SKM-1 treated with dmso at 0.1 percent for 144 hours (cell line): ENCODE data around the gene FPGS.

Experiments
- DNase-seq: peaks from one replicate; lab custom pipeline; 2025; ENCODE audit not compliant: unreplicated experiment; lab: John Stamatoyannopoulos, UW

The FPGS gene

GRCh38 chr9:127786773-127787104 is 15.9 kb upstream of the FPGS start:
- peak; percentile 54 for DNase-seq

DNA sequence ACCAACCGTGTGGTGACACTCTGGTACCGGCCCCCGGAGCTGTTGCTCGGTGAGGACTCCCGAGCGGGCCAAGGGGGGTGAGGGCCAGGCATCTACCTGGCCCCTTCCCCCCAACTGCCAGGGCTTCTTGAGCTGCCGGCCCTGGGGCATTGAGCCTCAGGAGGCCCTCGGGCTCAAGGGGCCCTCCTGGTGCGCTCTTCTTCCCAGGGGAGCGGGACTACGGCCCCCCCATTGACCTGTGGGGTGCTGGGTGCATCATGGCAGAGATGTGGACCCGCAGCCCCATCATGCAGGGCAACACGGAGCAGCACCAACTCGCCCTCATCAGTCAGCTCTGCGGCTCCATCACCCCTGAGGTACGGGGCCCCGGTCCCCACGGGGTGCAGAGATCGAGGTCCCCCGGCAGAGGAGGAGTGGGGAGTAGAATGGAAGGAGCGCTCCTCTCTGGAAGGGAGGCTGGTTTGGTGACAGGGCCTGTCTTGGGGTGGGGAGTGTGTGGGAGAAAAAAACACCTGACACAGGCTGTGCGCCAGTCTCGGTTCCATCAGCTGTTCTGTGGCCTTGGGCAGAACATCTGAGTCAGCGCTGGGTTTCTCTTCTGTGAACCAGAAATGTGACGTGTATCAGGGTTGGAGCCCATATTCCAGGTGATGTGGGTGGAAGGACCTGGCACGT is 14.2 kb upstream of the FPGS start:
- no peak for DNase-seq

- no peak for DNase-seq
These were observed 13.5 kb upstream of the FPGS start for GRCh38 chr9:127789179-127789578.

DNA sequence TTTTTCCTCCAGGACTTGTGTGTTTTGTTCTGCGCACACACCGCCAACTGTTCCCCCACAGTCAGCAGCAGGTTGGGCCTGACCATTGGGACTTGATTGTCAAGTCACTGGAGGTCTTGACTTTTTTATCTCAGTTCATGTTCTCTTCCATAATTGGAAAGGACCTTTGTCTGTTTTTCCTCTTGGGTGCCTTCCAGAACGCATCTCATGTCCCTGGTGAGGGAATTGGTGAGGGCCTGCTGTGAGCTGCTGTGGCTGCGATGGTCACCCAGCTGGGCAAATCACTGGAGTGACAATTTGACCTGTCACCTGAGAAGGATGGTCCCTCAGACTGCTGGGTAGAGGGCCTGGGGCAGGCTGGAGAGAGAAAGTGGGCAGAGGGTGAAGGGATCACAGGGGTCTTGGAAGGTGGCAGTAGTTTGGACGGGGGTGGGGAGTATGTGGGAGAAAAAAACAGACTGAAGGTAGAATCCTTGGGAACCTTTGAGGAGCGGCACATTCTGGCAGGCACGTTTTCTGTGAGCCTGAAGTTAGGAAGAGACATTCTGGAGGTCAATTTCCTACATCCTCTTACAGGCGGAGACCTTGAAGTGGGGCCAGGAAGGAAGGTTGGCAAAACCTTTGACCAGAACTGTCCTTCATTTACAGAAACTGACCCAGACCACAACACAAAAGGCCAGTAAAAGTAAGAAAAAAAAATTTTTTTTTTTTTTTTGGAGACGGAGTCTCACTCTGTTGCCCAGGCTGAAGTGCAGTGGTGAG is 12.4 kb upstream of the FPGS start:
- DNase-seq = no peak

DNA sequence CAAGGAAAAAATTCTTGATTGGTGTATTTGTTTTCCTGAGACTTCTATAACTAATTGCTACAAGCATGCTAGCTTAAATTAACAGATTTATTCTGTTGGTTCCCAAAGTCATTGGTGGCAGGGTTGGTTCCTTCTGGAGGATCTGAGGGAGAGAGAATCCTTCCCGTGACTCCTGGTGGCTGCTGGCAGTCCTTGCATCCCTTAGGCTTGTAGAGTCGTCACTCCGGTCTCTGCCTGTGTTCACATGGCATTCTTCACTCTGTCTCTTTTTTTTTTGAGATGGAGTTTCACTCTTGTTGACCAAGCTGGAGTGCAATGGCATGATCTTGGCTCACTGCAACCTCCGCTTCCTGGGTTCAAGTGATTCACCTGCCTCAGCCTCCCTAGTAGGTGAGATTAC is 11.6 kb upstream of the FPGS start:
- no peak for DNase-seq

- no peak for DNase-seq
These were observed 10.2 kb upstream of the FPGS start for GRCh38 chr9:127792417-127793031.

GRCh38 chr9:127793093-127793708 is 9.5 kb upstream of the FPGS start:
- DNase-seq = no peak

DNA sequence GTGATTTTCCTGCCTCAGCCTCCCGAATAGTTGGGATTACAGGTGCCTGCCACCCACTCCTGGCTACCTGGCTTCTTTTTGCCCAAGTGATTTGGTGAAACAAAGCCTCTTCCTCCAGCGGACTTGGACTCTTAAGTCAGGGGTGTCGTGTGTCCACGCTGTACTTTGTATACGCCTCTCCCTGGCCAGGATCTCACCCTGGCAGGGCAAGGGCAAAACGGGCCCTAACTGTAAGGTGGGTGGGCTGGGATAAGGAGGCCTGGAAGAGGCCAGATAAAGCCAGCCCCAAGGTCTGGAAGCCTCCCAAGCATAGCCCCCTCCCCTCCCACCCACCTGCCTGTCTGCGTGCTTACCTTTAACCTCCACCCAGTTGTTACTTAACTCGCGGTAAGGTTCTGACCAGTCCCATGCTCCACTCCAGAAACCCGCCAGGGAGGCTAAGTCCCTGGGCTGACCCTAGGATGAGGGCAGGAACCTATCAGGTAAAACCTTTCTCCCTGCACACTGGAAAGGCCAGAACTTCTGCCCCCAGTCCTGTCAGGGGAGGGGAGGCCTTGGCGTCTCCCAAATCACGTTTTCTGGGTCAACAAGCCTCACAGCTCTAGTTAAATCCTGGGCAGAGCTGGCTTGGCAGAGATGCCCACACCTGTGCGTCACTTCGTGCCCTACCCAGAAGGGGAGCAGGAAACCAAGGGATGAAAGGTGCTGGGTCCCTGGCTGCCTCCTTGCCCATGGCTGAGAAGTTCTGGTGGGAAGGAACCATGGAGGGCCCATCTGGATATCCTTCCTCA is 8.5 kb upstream of the FPGS start:
- no peak for DNase-seq

- no peak for DNase-seq
These were observed 6.4 kb upstream of the FPGS start for GRCh38 chr9:127796225-127796813.

GRCh38 chr9:127796852-127797370 is 5.8 kb upstream of the FPGS start:
- no peak for DNase-seq

DNA sequence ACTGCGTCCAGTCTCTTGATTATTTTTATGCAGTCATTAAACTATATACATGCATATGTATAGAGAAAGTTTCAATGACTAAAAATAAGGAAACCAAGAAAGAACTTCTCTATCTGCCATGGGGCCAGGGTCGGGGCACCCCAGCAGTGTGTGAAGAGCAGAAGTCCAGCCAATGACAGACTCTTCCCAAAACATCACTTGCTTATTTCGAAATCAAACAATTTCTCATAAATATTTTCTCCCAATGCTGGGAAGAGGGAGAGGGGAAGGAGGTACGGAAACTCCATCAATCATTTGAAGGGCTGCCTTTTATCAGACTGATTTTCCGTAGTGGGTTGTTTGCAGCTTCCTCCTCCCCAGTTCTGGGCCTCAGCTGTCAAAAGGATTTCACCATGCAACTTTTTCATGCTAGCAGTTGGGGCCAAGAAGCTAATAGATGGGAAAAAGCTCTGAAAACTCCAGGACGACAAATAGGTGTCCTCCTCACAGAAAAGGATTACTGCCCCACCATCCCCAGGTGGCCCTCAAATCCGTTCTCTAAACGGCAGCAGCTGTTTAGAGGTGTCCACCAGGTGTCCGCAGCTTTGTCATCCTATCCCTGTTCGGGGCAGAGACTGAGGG is 617 bp upstream of the FPGS start:
- peak; percentile 66 for DNase-seq

- DNase-seq = no peak
These were observed 1.0 kb downstream of the FPGS start for GRCh38 chr9:127803507-127804352.

DNA sequence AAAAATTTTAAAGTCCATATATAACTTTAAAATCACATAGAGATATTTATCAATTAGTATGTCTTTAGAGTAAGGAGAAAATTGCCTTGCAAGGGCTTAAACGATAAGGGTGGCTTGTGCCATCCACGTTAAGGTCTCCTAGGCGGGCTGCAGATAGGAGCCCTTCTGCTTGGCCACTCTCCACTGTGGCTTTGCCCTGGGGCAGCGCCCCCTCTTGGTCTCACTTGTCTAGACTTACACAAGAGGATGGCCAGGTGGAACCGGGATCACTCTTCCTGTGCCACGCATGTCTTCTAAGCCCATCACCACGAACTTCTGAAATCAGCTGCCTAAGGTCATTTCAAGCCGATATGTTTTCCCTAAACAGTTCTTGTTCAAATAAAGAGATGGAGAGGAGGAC is 2.9 kb downstream of the FPGS start:
- peak; percentile 21 for DNase-seq

DNA sequence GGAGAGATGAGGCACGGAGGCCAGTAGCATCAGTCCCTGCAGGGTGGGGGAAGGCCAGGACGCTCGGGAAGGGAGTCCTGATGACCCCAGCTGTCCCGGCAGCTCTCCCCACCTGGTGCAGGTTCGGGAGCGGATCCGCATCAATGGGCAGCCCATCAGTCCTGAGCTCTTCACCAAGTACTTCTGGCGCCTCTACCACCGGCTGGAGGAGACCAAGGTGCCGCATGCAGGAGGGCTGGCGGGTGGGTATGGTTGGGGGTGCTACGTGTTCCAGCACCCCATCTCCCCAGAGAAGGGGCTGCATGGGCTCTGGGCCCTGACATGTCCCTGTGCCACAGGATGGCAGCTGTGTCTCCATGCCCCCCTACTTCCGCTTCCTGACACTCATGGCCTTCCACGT is 4.2 kb downstream of the FPGS start:
- DNase-seq = no peak

- DNase-seq = no peak
These were observed 5.8 kb downstream of the FPGS start for GRCh38 chr9:127808347-127809001.

GRCh38 chr9:127809002-127809539 is 6.4 kb downstream of the FPGS start:
- no peak for DNase-seq

DNA sequence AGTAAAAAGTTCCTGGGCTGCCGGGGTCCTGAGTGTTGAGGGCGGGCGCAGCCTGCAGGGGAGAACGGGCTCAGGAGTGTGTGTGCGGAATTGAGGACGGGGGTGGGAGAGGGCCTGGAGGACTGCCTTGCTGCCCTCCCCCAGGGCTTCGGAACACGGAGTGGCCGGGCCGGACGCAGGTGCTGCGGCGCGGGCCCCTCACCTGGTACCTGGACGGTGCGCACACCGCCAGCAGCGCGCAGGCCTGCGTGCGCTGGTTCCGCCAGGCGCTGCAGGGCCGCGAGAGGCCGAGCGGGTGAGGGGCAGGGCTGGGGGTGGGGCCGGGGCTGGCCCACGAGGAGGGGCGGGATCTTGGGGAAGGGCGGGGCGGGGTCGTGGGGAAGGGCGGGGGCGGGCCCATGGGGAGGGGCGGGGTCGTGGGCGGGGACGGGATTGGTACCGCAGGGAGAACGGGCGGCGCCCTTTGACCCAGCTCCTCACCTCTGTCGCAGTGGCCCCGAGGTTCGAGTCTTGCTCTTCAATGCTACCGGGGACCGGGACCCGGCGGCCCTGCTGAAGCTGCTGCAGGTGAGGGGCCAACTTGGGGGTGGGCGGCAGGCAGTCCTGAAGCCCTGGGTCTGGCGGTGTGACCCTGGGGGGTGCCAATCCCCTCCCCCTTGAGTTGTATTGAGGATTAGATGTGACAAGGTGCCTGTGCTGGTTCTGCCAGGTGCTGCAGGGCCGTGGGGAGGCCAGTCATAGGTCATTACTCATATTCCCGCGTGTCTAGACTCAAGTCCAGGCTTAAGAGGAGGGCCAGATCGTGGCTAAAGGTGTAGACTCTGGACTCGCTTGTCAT is 7.1 kb downstream of the FPGS start:
- DNase-seq = no peak
